ENCODE results near the gene MRPS18A.

DNA sequence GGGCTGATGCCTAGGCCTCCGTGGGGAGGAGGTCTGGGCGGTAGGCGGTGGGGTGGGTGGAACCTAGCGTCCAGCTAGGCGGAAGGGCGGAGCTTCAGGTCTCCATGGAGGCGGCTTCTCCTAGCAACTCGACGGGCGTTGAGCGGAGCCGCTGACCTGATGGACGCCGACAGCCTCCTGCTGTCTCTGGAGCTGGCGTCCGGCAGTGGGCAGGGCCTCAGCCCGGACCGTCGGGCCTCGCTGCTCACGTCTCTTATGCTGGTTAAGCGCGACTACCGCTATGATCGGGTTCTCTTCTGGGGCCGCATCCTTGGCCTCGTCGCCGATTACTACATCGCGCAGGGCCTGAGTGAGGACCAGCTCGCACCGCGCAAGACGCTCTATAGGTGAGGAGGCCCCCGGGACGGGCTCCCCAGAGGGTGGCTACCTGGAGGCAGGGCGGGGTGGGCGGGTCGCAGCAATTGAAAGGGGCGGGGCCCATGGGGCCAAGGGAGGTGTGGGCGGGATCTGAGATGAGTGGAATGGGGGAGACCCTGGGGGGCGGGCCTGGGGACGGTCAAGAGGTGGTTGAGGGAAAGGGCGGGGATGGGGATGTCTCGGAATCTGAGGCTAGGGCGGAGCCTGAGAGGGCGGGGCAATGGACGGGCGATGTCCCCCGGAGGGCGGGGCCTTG, 42.5 kb downstream of the MRPS18A start, which contains the start of gene RSPH9:
- TF ChIP-seq CTCF (IDR thresholded peaks at IDR 0.05; ENCODE audit: low read length) = no peak
- no peak for TF ChIP-seq EZH2 (IDR thresholded peaks at IDR 0.05; ENCODE audit: borderline replicate concordance, low read length)
